ENCODE results near the gene JUP.

JUP gene

DNA sequence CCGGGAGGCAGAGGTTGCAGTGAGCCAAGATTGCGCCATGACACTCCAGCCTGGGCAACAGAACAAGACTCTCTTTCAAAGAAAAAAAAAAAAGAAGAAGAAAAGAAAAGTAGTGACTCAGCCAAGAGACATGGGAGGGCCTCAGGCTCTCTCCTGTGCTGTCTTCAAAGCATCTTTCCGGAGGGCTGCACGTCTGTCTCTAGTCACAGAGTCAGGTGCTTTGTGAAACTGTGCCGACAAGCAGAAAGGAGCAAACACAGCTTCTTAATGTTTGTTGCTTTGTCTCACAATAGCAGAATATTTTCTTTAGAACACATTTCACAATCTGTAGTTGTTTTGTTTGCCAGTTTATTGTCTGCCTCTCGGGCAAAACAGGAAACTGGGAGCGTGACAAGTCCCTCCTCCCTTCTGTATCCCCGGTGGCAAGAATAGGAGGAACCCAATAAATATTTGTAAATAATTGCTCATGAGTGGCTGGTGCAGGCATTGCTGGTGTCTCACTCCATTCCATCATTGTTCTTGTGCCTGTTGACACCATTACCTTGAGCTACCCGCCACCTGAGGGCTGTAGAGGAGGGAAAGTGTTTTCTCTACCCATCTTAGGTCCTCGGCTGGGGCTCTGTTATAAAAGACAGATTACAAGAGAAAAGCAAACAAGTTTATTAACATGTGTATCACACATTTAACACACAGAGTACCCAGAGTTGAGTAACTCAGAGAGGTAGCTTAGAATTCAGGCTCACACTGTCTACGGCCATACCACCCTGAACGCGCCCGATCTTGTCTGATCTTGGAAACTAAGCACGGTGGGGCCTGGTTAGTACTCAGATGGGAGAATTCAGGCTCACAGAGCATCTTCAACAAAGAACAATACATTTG, 68.9 kb downstream of the JUP start:
- DNase-seq: peak; percentile 33

DNA sequence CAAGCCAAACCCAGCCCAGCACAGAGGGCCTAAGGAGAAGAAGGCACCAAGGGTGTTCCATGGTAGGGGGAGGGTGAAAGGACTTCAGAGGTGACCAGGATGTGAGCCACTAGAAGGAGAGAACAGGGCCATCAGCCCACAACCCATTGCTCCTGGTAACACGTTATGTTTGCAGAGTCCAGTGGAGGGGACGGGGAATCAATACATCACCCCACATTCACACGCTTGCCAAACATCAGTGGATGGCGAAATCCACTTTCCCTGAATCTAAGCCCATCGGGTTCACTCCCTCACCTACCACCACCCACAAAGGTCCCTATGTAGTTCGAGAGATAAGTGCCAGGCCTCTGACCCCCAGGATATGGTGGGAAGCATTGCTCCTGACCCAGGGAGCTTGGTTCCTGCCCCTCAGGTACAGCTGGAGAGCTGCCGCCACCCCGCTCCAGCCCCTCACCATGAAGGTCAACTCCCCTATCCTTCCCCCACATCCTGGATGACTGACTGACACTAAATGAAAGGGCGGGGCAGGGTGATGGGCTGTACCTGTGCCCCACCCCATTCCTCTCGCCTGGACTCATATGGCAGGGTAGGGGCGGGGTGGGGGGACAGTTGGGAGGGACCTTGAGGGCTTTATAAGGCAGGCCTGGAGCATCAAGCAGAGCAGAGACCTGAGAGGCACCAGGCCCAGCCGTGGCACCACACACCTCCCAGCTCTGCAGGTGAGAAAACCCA, 74.7 kb downstream of the JUP start, which contains the start of gene GAST:
Gene GAST (plus strand): TSS at position 663 of the 732 bp plus-strand sequence. CDS start 3,106 bp downstream, outside the sequence.
- DNase-seq: no peak

DNA sequence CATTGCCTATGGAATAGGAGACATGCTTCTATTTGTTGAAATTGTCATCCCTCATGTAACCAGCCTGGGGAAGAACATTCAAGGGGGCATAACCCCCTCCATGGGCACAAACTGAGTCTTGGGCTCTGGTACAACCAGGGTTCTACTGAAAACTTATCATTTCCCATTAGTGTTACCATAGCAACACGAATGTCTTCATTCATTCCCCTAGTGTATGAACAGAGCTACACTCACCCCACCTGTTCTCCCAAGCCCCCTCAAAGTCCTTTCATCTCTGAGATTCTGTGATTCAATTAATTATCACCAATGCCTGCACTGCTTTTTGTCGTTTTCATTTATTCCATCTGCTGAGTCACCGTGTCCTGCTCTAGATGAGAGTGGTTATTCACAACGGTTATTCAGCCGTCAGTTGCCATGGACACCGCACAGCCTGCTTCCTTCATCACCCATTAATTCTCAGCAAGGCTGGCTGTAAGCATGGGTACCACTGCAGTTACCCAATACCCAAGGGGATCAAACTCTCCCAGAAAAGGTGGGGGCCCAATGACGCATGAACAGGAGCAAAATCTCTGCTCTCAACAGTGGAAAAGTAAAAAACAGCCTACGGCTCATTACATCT, 75.9 kb downstream of the JUP start:
- DNase-seq: peak; percentile 85

DNA sequence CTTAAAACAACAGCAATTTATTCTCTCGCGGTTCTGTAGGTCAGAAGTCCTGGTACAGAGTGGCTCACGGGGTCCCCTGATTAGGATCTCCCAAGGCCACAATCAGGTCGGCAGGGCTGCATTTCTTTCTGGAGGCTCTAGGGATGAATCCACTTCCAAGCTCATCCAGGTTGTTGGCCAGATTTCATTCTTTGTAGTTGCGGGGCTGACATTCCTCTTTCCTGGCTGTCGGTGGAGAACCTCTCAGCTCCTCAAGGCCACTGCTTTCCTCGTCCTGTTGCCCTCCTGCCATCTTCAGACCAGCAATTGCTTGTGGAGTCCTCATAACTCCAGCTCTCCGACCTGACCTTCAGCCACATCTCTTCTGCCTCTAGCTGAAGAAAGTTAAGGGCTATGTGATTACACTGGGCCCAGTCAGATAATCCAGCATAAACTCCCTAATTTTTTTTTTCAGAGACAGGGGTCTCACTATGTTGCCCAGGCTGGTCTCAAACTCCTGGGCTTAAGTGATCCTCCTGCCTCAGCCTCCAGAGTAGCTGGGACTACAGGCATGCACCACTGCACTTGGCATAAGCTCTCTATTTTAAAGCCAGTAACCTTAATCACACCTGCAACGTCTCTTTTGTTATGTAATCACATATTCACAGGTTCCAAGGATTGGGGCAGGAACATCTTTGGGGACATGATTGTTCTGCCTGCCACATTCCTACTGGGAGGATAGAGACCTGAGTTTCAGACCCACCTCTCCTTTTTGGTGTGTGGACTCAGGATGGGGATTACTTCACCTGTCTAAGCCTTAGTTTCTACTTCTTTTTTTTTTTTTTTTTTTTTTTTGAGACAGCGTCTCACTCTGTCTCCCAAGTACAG, 78.5 kb downstream of the JUP start:
- DNase-seq: no peak

DNA sequence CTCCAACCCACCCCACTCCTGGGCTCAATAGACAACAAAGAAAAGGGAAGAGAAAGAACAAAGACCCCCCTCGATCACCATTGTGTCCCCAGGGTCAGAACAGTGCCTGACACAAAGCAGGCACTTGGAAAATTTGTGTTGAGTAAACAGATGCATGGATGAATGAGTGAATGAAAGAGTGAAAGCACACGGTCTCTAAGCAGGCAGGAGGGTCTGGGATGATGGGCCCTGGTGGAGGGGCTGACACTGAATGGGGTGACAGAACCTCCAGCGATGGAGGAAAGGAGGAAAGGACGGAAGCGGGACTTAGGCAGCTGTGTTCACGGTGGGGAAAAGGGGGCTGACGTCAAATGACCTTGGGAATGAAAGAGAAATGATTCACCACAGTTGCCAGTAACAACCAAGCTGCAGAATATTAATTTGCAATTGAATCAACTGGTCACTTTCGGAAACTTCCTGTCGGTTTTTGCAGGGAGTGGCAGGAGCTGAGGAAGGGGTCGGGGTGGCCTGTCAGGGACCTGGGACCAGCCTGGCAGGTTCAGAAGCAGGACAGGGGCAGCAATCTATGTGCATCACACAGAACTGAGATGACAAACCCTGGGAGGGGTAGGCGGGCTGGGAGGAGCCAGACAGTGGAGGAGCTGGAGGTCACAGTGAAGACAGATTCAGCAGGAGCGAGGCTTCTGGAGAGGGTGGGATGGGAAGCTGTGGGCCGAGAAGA, 81.1 kb downstream of the JUP start:
- no peak for DNase-seq
